Liver (tissue), 3 donors: ENCODE measurements around the gene ARMH3.

Source experiments
- CTCF ChIP-seq: fragments of 150-350 bp; IDR thresholded peaks from 2 replicates; pipeline ENCODE4 v1.5.1; 2017; ENCODE audit warnings: improper control_type of control experiment, low read depth, low read length; ENCODE audit not compliant: missing input control
- REST ChIP-seq: IDR thresholded peaks from 2 replicates; pipeline ENCODE4 v1.6.1; 2016; ENCODE audit warnings: antibody characterized with exemption, mild to moderate bottlenecking
- RXRA ChIP-seq, 2 donors: IDR thresholded peaks; 2 replicates each; pipeline ENCODE4 v1.6.1; 2017 to 2018; ENCODE audit warnings: antibody characterized with exemption in 2 of 2, mild to moderate bottlenecking in 1 of 2
- YY1 ChIP-seq: IDR thresholded peaks from 2 replicates; pipeline ENCODE4 v1.6.1; 2016; ENCODE audit warnings: antibody characterized with exemption, mild to moderate bottlenecking
- TF ChIP-seq, protein P1 (sequence below): IDR thresholded peaks from 2 replicates; pipeline ENCODE4 v1.6.1; 2016; ENCODE audit warnings: antibody characterized with exemption
- donor health status: healthy.
- donor health status: healthy.

DNA sequence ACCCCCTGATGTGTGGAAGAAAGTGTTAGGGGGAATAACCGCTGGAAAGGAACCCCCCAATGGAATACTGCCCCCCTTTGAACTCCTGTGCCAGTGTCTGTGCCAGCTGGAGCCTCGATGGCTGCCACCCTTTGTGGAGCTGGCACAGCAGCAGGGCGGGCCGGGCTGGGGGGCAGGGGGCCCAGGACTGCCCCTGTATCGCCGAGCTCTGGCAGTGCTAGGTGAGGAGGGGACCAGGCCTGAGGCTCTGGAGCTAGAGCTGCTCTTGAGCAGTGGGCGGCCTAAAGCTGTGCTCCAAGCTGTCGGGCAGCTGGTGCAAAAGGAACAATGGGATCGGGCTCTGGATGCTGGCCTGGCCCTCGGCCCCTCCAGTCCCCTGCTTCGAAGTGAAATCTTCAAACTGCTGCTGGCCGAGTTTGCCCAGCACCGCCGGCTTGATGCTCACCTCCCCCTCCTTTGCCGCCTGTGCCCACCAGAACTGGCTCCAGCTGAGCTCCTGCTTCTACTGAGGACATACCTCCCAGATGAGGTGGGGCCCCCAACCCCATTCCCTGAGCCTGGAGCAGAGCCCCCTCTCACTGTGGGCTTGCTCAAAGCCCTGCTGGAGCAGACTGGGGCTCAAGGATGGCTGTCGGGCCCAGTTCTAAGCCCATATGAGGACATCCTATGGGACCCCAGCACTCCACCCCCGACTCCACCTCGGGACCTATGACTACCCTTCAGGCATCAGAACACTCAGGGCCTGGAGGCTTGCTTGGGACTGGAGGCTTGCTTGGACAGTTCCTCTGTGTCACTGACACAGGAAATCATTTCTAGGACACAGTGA is 11.3 kb upstream of the ARMH3 start:
- TF ChIP-seq CTCF (no peak), RXRA (IDR thresholded peaks at IDR 0.05) (no peak), YY1 (no peak), REST (no peak)
- TF ChIP-seq, protein P1, sequence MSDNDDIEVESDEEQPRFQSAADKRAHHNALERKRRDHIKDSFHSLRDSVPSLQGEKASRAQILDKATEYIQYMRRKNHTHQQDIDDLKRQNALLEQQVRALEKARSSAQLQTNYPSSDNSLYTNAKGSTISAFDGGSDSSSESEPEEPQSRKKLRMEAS = no peak
